Mesenteric fat pad (tissue), 1 donor: ENCODE measurements around the gene MCM9. TPM values are rescaled to one million over a fixed set of nuclear protein-coding genes. Genes with fewer than 3 reads are reported as not detected.
"Not testable (repeated sequence)": the region's sequence is repeated elsewhere in the genome, so short reads cannot be mapped to it uniquely, and the experiment has no call there.

Experiments used
- DNase-seq: peaks from one replicate; pipeline ENCODE4 v3.0.0-alpha.2; 2020; ENCODE audit warnings: low spot score
- total RNA-seq: library from RNA; stranded (reverse); fragmentation: NEBNext Ultra II Directional; extraction: Animal tissue kit (Norgen Biotek cat#: 25700); gene quantifications from one replicate; pipeline ENCODE4 v1.2.1, GENCODE V29; 2021
- donor health status: DM: yes; HTN: yes; CAD: no.

MCM9 gene
- total RNA-seq, 1 donor from 2014 or later, result 9.4 TPM

DNA sequence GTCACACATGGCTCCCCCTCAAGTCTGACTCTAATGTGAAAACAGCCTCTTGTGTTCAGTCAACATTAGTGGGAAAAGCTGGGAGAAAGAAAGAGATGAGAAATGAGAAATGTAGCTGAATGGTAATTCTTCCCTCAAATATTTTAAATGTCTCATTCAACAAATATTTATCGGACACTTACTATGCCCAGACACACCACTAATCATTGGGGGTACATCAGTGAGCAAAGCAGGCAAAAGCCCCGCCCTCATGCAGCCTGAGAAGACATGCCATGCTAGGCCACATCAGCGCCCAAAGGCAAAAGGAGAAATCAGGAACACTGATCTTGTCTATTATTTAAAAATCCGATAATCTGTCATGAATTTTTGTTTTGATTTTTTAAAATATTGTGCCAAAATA, 130.9 kb downstream of the MCM9 start:
- DNase-seq, result no peak

DNA sequence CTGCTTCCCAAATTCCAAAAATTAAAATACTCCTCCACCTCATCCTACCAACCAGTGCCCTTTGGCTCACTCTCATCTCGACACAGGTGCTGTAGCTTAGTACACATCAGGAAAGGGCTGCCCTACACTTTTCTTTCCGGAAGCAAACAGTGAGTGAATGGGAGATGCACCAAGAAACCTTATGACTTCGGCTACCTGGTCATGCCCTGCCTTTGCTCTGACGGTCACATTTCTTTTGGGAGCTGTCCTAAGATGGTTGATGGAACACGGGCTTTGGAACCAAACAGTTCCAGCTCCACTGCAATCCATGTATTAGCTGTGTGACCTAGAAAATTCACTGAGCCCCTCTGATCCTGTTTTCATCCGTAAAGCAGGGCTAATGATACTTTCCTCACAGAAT, 133.7 kb downstream of the MCM9 start:
- DNase-seq, result no peak

DNA sequence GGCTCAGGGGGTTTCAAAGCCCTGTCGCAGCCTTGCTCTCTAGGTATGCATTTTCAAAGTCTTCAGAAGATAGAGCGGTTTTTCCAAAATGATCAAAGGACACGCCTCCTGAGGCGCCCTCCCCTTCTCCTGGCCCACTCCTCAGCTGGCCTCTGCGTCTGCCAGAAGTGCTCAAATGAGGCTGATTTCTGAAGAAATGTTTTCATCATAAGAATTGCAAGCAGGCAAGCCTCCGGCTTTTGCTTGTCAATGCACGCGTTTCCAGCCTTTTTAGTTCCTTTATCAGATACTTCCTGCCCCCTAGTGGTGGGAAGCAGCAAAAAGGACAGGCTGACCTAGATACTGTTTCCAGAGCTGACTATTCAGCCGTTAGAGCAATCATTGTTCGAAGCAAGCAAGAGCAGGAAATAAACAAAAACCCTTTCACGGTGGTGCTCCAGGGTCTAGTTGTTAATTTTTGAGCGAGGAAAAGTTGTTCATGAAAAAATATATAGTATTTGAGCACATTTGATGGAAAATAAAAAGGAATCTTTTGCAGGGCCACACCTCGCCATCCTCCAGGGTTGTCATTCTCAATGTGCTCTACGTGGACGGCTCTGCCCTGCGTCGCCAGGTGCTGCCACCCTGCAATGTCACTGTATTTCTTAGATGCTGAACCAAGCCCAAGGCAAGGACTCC, 134.4 kb downstream of the MCM9 start:
- no peak for DNase-seq

DNA sequence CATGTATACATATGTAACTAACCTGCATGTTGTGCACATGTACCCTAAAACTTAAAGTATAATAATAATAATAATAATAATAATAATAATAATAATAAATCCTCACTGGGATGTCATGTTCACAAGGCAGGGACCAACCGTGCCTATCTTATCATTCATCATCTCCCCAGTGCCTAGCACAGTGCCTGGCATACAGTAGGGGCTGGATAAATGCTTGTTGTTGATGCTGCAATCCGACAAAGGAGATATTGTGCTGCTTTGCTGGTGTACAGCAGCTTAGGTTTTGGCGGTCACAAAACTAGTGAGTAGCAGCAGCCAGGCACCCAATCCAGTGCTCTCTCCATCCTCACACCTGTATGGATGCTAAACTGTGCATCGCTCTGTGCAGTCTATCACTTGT, 135.1 kb downstream of the MCM9 start:
- no peak for DNase-seq

DNA sequence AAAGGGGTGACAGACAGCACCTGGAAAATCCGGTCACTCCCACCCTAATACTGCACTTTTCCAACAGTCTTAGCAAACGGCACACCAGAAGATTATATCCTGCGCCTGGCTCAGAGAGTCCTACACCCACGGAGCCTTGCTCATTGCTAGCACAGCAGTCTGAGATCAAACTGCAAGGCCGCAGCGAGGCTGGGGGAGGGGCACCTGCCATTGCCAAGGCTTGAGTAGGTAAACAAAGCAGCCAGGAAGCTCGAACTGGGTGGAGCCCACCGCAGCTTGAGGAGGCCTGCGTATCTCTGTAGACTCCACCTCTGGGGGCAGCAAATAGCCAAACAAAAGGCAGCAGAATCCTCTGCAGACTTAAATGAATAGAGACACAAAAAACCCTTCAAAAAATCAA, 138.4 kb downstream of the MCM9 start:
- DNase-seq, result not testable (repeated sequence)

DNA sequence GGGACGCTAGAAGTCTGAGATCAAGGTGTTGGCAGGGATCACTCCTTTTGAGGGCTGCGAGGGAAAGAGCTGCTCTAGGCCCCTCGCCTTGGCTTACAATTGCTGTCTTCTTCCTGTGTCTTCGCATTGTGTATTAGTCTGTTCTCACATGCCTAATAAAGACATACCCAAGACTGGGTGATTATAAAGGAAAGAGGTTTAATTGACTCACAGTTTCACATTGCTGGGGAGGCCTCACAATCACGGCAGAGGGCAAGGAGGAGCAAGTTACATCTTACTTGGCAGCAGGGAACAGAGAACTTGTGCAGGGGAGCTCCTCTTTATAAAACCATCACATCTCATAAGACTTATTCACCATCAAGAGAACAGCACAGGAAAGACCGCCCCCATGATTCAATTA, 143.5 kb downstream of the MCM9 start:
- no peak for DNase-seq

DNA sequence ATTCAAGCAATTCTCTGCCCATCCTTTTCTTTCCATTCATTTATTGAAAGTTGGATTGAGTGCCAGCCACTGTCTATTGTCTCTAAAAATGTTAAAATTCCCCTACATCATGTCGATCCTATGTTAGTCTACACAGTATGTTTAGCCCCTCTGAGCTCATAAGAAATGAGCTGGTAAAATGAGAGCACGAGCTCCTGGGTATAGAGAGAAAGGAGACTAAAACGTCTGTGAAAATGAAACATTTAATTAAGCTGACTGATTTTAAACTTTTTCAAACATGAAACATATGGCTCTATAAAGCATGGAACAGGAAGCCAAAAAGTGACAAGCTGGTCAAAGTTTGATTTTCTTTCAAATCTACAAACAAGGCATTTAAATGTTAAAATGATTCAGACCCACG, 145.0 kb downstream of the MCM9 start:
- no peak for DNase-seq

DNA sequence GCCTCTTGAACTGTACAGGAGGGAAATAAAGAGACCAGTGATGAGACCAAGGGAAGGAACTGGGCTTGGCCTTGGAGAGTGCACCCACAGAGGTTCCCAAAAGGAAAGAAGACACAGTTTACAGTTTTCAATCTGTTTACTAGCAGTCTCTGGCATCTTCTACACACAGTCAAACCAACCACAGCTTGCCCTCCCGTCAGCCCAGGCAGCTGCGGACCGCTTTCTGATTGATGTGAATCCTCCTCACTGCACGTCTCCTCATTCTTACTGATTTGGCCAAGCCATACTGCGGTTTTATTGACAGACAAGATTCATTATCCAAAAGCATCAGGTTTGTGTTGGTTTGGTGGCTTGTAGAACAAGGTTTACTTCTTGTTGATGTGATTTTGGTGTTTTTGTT, 145.5 kb downstream of the MCM9 start:
- no peak for DNase-seq

DNA sequence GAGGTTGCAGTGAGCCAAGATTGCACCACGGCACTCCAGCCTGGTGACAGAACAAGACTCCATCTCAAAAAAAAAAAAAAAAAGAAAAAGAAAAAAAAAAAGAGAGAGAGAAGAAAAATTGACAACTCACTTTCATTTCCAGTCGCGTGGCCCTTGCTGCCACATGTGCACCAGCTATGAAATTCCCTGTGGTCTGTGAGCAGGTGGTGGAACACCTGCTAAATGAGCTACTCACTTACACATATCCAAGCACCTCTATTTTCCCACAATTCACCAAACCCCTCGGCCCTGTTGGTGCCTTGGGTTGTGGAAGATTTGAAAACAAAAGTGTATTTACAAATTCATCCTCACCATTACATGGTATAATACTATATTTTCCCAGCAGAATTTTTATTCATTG, 146.3 kb downstream of the MCM9 start:
- DNase-seq, result no peak

DNA sequence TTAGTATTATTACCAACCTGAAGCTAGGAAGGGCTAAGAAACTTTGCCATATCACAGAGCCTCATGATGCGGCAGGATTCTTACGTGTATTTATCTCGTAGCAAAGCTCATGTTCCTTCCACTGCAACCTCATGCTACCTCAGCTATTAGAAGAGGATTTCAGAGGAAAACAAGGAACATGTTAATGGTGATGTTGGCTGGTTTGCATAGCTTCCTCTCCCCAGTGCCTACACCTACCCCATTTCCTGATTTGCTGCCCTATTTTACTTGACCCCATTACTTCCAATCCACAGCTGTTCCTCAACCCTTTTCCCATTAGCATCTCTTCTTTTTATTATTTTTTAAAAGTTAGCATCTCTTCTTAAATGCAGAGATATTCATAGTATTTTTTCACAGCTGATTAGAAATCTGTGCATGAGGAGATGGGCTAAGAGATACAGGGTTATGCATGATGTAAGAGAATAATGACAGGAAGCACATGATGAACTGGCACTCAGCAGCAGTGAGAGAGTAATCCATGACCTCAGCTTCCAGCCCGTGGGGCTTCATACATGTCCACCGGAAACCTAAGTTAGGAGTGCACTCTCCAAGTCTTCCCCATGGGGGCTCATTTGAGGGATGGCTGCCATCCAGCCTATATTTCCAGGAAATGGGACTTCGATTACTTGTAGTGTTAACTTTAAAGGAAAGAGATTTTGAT, 147.1 kb downstream of the MCM9 start:
- no peak for DNase-seq

DNA sequence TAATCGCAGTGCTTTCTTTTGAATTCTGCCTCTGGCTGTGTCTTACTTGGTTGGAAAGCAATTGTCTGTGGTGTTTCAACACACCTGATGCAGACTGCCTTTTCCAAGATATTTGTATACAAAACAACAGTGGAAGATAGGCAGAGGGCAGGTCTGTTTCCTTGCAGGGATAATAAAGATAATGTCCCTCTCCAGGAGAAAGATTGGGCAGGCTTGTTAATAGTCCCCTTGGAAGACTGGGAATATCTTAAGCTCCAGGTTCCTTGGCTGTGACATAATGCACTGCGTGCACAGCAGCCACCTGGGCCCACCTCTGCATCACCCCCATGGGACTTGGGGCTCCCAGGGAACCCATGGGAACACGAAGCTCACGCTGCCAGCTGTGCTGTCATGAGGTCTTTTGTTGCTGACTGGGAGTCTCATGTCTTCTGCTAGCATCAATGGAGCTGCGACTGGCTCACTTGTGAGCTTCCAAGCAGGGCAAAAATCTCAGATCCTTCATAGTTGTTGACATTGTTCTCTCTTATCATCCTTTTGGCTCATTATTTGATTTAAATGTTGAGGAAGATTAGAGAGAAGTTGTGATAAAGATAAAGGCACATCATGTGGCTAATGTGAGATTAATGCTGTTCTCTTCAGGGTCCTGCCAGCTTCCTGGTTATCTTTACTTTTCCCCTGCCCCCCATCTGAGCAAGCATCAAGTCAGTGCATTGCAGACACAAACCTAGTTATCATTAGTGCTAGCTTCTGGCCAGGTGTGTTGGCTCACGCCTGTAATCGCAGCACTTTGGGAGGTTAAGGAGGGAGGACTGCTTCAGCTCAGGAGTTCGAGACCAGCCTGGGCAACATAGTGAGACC, 148.1 kb downstream of the MCM9 start:
- no peak for DNase-seq

DNA sequence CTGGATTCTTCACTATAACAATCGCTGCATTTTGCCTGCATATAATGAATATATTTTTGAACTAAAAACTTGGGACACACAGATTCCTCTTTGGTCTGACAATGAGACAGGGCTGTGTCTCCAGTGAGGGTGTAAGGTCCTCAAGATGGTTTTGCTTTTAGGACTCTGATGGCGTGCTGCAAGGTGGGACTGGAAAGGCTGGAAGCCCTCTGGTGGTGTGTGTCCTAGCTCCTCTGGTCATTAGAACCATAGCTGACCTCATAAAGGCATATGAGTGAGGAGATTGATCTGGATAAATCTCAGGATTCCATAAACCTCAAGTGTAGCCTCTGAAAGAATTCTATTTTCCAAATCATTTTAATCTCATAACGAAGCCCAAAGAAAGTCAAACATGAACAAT, 149.4 kb downstream of the MCM9 start:
- DNase-seq, result no peak

DNA sequence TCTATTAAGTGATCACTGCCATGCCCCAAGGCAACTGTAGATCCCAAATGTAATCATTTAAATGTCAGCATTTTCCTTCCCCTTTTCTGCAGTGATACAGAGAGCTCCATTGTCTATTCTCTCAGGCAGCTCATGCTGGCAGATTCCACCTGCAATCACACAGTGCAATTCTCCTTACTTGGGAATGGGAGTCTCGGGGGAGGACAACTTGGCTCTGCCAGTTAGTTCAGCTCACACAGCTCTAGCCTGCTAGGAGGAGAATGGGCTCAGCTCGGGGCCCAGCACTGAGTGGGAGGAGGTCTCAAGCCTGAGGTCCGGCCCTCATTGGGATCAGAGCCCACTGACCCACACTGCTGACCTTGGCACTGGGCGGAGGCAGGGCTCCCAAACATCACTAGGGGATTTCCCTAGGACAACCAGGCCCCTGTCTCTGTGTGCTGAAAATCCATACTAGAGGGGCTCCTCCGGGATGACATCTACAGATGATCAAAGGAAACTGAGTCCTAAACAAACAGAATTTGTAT, 150.3 kb downstream of the MCM9 start:
- no peak for DNase-seq

DNA sequence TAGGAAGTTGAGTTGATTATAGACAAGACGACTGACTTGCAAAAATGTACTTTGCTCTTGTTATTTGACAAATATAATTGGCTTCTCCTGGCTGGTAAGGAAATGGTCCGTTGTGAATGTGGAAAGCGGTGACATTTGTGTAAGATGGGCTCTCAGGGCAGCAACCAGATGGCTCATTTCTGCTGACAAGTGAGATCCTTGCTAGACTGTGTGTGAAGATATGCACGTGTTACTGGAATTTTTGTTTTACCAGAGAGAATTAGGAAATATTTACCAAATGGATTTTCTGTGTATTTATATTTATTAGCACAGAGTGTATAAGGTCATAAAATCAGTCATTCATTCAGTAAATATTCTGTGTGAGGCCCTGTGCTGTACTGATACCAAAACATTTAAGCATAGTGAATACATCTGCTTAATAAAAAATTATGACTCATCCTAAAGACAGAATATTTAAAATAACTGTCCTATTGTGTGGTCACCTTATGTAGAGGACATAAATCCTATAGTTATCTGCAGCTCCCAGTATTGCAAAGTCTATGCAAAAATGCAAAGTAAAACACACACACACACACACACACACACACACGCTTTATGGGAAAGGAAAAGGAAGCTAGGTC, 150.9 kb downstream of the MCM9 start:
- DNase-seq, result no peak

DNA sequence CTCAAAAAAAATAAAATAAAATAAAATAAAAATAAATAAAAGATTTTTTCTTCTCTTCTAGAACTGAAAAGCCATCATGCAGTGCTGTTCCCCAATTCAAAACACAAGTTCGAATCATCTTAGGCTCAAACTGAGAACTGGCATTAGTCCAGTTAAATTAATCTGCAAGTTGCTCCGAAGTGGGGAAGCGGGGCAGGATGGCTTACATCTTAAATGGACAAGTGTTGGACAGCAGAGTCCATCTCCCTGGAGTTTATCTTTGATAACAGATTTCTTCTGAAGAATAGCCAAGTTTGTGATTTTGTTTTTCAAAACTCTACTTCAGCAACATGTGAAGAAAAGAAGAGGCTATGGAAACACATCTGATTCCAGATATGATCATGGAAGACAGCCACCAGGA, 152.3 kb downstream of the MCM9 start:
- no peak for DNase-seq

DNA sequence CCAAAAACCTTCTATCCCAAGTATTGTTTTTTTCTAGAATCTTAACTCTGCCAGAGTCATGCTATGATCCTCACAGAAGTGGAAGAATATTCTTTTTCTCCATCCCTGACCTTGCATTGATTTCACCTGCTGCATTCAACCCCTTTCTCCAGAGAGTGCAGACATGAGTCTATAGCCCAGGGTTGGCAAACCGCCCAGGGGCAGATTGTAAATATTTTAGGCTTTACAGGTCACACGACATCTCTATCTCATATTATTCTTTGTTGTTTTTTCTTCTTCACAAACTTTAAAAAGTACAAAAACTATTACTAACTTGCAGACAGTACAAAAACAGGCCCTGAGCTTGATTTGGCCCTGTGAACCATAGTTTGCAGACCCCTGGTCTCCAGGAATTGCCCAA, 153.1 kb downstream of the MCM9 start:
- DNase-seq, result no peak

DNA sequence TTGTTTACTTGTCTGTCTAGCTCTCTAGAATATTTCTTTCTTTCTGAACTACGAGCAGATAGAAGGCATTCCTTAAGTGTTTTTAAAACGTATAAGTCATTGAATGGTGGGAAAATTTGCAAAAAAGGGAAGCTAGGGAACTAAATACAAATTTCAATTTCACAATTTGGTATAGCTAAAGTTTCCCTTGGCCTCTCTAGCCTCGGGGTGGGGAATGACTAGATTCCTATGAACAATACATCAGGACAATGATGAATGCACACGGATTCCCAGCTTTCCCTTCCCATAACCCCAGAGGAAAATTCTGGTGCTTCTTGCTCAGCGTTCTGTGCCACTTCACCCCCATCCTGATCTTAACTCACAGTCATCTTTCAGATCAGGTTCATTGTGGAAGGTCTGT, 154.3 kb downstream of the MCM9 start:
- DNase-seq, result no peak

DNA sequence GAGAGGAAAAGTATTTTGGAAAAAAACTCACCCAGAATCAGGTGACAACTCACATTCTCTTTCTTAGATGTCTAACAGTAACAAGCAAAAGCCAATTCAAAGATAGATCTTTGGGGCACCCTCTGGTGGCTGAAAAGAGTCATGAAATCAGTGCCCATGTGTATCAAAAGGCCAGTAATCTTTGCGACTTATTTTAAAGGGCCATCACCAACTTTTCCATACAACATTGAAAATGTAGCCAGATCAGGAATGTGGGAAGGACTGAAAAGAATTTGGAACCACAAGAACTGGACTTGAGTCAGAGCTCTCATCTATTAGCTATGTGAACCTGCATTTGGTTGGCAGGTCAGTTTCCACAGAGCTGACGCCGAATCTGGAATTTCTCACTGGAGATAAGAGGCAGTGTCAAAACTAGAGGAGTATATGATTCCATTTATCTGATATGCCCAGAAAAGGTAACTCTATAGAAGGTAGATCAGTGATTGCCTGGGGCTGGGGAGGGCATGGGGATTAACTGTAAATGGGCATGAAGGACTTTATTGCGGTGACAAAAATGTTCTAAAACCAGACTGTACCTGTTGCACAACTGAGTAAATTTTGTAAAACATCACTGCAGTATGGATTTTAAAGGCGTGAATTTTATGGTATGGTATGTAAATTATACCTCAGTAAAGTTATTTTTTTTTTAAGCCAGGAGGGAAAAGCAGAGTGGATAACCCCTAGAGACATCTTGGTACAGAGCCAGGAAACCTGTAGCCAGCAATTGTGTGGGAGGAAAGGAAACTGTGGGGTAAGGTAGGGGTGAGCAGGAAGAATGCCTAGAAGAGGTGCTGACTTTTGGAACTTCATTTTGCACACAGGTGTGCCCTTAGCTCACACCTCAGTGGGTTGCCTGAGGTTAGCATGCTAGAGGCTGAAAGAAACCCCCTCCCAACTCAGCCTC, 158.1 kb downstream of the MCM9 start:
- DNase-seq, result no peak

DNA sequence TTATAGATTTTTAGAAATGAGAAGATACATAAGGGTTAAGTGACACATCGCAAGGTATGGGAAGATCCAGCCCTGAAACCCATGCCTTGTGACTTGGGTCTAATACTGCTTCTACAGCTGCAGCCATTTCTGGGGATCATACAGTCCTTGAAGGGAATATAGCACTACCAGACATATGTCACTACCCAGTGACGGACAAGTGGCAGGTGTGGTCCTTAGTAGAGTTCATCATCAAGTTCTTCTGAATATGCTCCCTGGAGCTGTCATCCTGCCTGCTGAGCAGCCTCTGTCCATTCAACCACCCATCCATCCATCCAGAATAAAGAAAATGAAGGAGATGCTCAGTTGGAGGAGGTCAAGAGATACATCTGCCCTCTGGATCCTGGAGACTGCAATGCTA, 159.6 kb downstream of the MCM9 start:
- DNase-seq, result no peak

DNA sequence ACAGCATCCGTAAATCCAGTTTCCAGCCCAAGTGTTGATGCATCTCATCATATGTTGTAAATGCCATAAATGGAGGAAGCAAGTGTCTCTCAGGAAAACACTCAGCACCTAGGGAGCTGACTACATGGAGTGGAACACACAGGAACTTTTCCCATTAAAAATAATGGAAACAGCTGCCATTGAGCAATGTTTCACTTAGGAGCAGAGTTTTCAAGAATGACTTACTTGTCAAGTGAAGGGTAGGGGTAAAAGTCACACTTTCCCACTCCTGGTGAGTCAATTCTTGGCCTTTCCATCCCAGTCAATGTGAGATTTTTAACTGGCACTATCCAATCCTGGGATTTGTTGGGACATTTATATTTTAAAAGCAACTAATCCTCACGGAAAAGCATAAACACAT, 160.4 kb downstream of the MCM9 start:
- no peak for DNase-seq

DNA sequence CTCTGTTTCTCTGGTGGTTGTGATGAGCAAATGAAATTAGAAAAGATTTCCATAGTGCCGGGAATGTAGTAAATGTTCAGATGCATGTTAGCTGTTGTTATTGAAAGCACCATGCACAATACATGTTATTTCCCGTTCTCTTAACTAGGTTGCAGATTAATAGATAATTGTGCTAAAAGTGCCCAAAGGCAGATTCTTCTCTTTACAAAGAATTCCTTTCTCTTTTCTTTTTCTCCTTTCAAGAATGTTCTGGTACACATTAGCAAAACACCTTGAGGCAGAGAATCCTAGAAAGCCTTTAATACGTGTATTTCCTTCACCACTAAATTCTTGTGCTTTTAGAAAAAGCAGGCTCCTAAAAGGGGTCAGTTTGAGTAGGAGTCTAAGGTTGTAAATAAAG, 162.1 kb downstream of the MCM9 start:
- no peak for DNase-seq
